ENCODE measurements around the gene LMO7.

Gene LMO7

DNA sequence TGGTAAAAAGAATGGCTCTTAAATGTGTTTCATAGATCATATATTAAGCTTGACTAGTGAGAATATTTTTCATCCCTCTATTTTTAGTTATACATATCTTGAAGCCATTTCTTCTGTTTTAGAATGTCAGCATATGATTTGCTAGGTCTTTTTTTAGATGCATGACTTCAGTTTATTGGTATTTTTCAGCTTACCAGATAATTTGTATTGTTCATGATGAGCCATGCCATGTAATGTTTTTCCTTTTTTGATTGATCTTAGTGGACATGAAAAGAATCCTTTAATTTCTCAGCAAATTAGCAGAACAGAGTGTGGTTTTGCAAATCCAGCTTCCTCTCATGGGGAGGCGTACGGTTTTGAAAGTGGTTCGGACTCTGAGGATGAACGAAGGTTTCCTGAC, 168.5 kb downstream of the LMO7 start:
- H3K9ac ChIP-seq (ENCODE audit: insufficient read length, low read depth), result no peak overlapping the region
- DNase-seq (ENCODE audit: low read depth, low spot score), result no peak

DNA sequence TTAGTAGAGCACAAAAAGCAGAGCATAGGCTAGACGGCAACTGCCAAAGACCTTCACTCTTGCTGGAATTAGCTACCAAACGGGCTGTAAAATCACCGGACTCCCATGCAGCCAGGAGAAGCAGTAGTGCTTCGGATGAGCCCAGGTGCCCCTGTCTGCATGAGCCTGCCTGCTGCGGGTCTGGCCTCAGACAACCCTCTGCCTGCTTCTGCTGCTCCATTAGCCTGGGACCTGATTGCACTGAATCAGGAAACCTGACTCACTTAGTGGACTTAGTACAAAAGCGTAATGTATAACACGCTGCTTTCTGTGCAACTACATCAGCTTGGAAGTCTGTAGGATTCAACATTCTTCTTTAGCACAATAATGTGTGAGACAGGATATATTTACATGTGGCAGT, 170.0 kb downstream of the LMO7 start:
- TF ChIP-seq SUZ12 (IDR thresholded peaks at IDR 0.05; ENCODE audit: extremely low read depth, insufficient read depth, insufficient read length), result no peak
- TF ChIP-seq ZNF274 (IDR thresholded peaks at IDR 0.05; ENCODE audit: low read depth, low read length), result no peak
- TF ChIP-seq YY1 (IDR thresholded peaks at IDR 0.05; ENCODE audit: insufficient read depth, insufficient read length), result no peak
- Histone ChIP-seq H3K9ac (ENCODE audit: insufficient read length, low read depth) (no peak overlapping the region), H3K36me3 (ENCODE audit: insufficient read depth, insufficient read length, low read length) (no peaks in the 10 kb centered on the region), H3K9me3 (ENCODE audit: insufficient read depth, low read length) (no peaks in the 10 kb centered on the region), H3K4me1 (ENCODE audit: insufficient read depth, insufficient read length) (peaks cover 2% of the 10 kb centered on the region), H3K27me3 (ENCODE audit: insufficient read depth, insufficient read length) (no peaks in the 10 kb centered on the region), H3K4me3 (ENCODE audit: insufficient read length, low read depth) (no peak overlapping the region)
- DNase-seq (ENCODE audit: low read depth, low spot score), result no peak

More for the DNA sequence above, 168.5 kb downstream of the LMO7 start:
- Histone ChIP-seq H3K27me3 (ENCODE audit: insufficient read depth, insufficient read length) (no peaks in the 10 kb centered on the region), H3K36me3 (ENCODE audit: insufficient read depth, insufficient read length, low read length) (no peaks in the 10 kb centered on the region), H3K4me3 (ENCODE audit: insufficient read length, low read depth) (no peak overlapping the region), H3K4me1 (ENCODE audit: insufficient read depth, insufficient read length) (peaks cover 2% of the 10 kb centered on the region), H3K9me3 (ENCODE audit: insufficient read depth, low read length) (no peaks in the 10 kb centered on the region)
- TF ChIP-seq SUZ12 (IDR thresholded peaks at IDR 0.05; ENCODE audit: extremely low read depth, insufficient read depth, insufficient read length), result no peak
- TF ChIP-seq YY1 (IDR thresholded peaks at IDR 0.05; ENCODE audit: insufficient read depth, insufficient read length), result no peak
- no peak for TF ChIP-seq ZNF274 (IDR thresholded peaks at IDR 0.05; ENCODE audit: low read depth, low read length)

DNA sequence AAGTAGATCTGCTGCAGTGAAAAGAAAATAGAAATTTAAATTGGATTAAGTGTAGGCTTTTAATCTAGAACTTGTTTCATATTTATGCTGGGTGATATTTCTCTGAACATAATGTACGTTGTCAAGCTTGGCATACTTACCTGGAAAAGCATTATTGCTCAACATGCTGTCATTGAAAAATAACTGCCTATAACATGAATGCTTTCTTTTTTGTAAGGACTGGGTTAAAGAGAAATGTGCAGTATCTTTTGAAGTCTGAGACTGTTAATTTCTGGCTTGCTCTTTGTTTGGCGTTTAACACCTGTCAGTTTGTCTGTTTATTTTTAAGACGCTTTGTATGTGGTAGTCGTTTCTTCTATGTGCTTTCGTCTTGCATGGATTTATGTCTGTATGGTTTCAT, 175.2 kb downstream of the LMO7 start:
- H3K4me1 ChIP-seq (ENCODE audit: insufficient read depth, insufficient read length), result no peaks in the 10 kb centered on the region
- no peaks in the 10 kb centered on the region for H3K9me3 ChIP-seq (ENCODE audit: insufficient read depth, low read length)
- no peak overlapping the region for H3K9ac ChIP-seq (ENCODE audit: insufficient read length, low read depth)
- no peak for DNase-seq (ENCODE audit: low read depth, low spot score)
- no peaks in the 10 kb centered on the region for H3K27me3 ChIP-seq (ENCODE audit: insufficient read depth, insufficient read length)
- no peak overlapping the region for H3K4me3 ChIP-seq (ENCODE audit: insufficient read length, low read depth)
- no peaks in the 10 kb centered on the region for H3K36me3 ChIP-seq (ENCODE audit: insufficient read depth, insufficient read length, low read length)
- TF ChIP-seq SUZ12 (IDR thresholded peaks at IDR 0.05; ENCODE audit: extremely low read depth, insufficient read depth, insufficient read length) (no peak), YY1 (IDR thresholded peaks at IDR 0.05; ENCODE audit: insufficient read depth, insufficient read length) (no peak), ZNF274 (IDR thresholded peaks at IDR 0.05; ENCODE audit: low read depth, low read length) (no peak)

DNA sequence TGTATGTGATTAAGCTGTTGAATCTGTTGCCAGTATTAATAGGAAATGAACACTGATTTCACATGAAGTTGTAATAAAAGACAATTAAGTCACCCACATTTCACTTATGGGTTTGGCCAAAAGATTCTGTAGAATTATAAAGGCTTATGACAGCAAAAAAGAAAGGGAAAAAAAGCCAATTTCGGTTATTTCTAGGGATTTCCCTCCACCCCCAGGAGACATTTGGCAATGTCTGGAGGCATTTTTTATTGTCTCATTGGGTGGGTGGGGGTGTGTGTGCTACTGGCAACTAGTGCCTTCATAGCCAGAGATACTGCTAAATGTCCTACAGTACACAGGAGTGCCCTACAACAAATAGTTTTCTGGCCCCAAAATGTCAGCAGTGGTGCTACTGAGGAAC, 175.7 kb downstream of the LMO7 start:
- H3K36me3 ChIP-seq (ENCODE audit: insufficient read depth, insufficient read length, low read length), result no peaks in the 10 kb centered on the region
- no peak for DNase-seq (ENCODE audit: low read depth, low spot score)
- H3K27me3 ChIP-seq (ENCODE audit: insufficient read depth, insufficient read length), result no peaks in the 10 kb centered on the region
- H3K9ac ChIP-seq (ENCODE audit: insufficient read length, low read depth), result no peak overlapping the region
- no peaks in the 10 kb centered on the region for H3K9me3 ChIP-seq (ENCODE audit: insufficient read depth, low read length)
- no peak for TF ChIP-seq ZNF274 (IDR thresholded peaks at IDR 0.05; ENCODE audit: low read depth, low read length)
- TF ChIP-seq YY1 (IDR thresholded peaks at IDR 0.05; ENCODE audit: insufficient read depth, insufficient read length), result no peak
- TF ChIP-seq SUZ12 (IDR thresholded peaks at IDR 0.05; ENCODE audit: extremely low read depth, insufficient read depth, insufficient read length), result no peak
- no peak overlapping the region for H3K4me3 ChIP-seq (ENCODE audit: insufficient read length, low read depth)
- no peaks in the 10 kb centered on the region for H3K4me1 ChIP-seq (ENCODE audit: insufficient read depth, insufficient read length)

DNA sequence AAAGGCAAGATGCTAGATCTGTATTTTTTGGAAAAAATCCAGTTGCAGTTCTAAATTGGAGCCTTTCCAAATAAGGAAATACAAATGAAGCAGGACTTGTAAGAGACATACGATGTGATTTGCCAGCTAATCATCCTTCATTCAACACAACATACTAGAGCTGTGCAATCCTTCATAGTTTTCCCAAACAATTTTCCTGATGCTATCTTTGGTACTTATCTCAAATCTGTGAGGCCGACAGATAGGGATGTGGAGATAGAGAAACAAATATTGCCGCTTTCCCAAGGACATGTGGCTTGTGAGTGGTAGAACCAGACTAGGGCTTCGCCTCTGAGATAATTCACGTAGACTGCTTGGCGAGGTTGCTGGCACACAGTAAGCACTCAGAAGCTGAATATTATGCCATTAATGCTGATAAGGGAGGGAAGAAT, 176.6 kb downstream of the LMO7 start:
- no peaks in the 10 kb centered on the region for H3K36me3 ChIP-seq (ENCODE audit: insufficient read depth, insufficient read length, low read length)
- no peak for TF ChIP-seq SUZ12 (IDR thresholded peaks at IDR 0.05; ENCODE audit: extremely low read depth, insufficient read depth, insufficient read length)
- TF ChIP-seq ZNF274 (IDR thresholded peaks at IDR 0.05; ENCODE audit: low read depth, low read length), result no peak
- TF ChIP-seq YY1 (IDR thresholded peaks at IDR 0.05; ENCODE audit: insufficient read depth, insufficient read length), result no peak
- no peak for DNase-seq (ENCODE audit: low read depth, low spot score)

DNA sequence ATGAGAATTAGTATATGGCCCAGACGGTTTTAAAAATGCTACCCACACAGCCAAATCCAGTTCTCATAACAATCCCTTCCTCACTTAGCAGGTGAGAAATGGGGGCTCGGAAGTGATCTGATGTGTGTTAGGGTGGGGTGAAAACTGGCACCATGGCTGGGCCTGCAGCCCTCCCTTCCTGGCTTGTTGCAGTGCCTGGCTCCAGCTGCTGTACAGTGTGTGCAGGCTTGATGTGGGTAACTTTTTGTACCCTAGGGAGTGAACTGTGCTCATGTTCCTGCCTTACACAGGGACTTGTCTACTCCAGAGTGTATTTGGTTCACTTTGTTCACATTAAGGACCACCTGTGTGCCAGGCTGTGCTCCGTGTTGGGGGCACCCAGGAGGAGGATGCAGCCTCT, 177.2 kb downstream of the LMO7 start:
- no peak for DNase-seq (ENCODE audit: low read depth, low spot score)
- TF ChIP-seq SUZ12 (IDR thresholded peaks at IDR 0.05; ENCODE audit: extremely low read depth, insufficient read depth, insufficient read length), result no peak
- TF ChIP-seq ZNF274 (IDR thresholded peaks at IDR 0.05; ENCODE audit: low read depth, low read length), result no peak
- no peak for TF ChIP-seq YY1 (IDR thresholded peaks at IDR 0.05; ENCODE audit: insufficient read depth, insufficient read length)
- H3K4me1 ChIP-seq (ENCODE audit: insufficient read depth, insufficient read length), result no peaks in the 10 kb centered on the region
- no peak overlapping the region for H3K4me3 ChIP-seq (ENCODE audit: insufficient read length, low read depth)
- no peaks in the 10 kb centered on the region for H3K9me3 ChIP-seq (ENCODE audit: insufficient read depth, low read length)
- H3K36me3 ChIP-seq (ENCODE audit: insufficient read depth, insufficient read length, low read length), result no peaks in the 10 kb centered on the region
- no peaks in the 10 kb centered on the region for H3K27me3 ChIP-seq (ENCODE audit: insufficient read depth, insufficient read length)
- H3K9ac ChIP-seq (ENCODE audit: insufficient read length, low read depth), result no peak overlapping the region

More for the DNA sequence above, 176.6 kb downstream of the LMO7 start:
- no peaks in the 10 kb centered on the region for H3K27me3 ChIP-seq (ENCODE audit: insufficient read depth, insufficient read length)
- no peak overlapping the region for H3K9ac ChIP-seq (ENCODE audit: insufficient read length, low read depth)
- H3K9me3 ChIP-seq (ENCODE audit: insufficient read depth, low read length), result no peaks in the 10 kb centered on the region
- H3K4me1 ChIP-seq (ENCODE audit: insufficient read depth, insufficient read length), result no peaks in the 10 kb centered on the region
- H3K4me3 ChIP-seq (ENCODE audit: insufficient read length, low read depth), result no peak overlapping the region

DNA sequence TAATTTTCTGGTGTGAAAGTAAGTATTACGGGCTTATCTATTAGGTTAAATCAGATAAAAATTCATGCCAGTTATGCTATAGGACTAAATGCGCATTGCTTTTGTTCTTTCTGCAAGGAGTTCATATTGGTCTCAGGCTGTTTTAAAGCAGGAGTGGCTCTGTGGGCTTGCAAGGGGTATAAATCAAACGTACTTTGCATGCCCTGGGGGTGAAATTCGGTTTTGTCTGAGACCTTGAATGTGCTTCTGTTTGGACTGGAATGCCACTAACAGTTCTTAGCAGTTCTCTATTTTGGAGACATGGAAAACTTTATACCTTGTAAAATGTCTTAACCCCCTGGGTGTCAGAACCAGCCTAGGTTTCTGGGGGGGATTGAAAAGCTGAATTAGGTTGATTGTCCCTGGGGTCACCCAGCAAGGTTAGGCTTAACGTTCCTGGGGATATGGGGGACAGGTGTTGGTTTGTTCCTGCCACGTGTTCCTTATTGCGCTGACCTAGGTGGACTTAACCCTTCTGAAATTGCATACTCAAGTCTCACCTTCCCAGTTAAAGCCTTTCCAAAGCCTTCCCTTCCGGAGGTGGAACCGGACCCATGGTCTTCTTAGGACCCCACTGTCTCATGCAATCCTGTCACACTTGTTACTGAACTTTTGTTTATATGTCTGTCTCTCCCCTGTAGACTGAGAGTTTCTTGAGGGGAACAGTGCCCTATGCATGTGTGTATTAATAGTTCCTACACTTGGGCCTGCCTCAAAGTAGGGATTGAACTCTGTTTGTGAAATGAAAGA, 182.2 kb downstream of the LMO7 start:
- Histone ChIP-seq H3K9ac (ENCODE audit: insufficient read length, low read depth) (no peak overlapping the region), H3K9me3 (ENCODE audit: insufficient read depth, low read length) (no peaks in the 10 kb centered on the region), H3K4me3 (ENCODE audit: insufficient read length, low read depth) (no peak overlapping the region), H3K4me1 (ENCODE audit: insufficient read depth, insufficient read length) (no peaks in the 10 kb centered on the region), H3K36me3 (ENCODE audit: insufficient read depth, insufficient read length, low read length) (no peaks in the 10 kb centered on the region), H3K27me3 (ENCODE audit: insufficient read depth, insufficient read length) (no peaks in the 10 kb centered on the region)
- TF ChIP-seq YY1 (IDR thresholded peaks at IDR 0.05; ENCODE audit: insufficient read depth, insufficient read length) (no peak), ZNF274 (IDR thresholded peaks at IDR 0.05; ENCODE audit: low read depth, low read length) (no peak), SUZ12 (IDR thresholded peaks at IDR 0.05; ENCODE audit: extremely low read depth, insufficient read depth, insufficient read length) (no peak)
- no peak for DNase-seq (ENCODE audit: low read depth, low spot score)

All from NT2/D1 (cell line).